Stimulated activated naive CD4-positive, alpha-beta T cell (primary cell): ENCODE measurements around the gene TTC17.
"Not testable (repeated sequence)": the region's sequence is repeated elsewhere in the genome, so short reads cannot be mapped to it uniquely, and the experiment has no call there.

ENCODE experiments used
- DNase-seq, 6 experiments: peaks; one replicate each; lab custom pipeline; 2025; lab: John Stamatoyannopoulos, UW

TTC17 gene, protein sequence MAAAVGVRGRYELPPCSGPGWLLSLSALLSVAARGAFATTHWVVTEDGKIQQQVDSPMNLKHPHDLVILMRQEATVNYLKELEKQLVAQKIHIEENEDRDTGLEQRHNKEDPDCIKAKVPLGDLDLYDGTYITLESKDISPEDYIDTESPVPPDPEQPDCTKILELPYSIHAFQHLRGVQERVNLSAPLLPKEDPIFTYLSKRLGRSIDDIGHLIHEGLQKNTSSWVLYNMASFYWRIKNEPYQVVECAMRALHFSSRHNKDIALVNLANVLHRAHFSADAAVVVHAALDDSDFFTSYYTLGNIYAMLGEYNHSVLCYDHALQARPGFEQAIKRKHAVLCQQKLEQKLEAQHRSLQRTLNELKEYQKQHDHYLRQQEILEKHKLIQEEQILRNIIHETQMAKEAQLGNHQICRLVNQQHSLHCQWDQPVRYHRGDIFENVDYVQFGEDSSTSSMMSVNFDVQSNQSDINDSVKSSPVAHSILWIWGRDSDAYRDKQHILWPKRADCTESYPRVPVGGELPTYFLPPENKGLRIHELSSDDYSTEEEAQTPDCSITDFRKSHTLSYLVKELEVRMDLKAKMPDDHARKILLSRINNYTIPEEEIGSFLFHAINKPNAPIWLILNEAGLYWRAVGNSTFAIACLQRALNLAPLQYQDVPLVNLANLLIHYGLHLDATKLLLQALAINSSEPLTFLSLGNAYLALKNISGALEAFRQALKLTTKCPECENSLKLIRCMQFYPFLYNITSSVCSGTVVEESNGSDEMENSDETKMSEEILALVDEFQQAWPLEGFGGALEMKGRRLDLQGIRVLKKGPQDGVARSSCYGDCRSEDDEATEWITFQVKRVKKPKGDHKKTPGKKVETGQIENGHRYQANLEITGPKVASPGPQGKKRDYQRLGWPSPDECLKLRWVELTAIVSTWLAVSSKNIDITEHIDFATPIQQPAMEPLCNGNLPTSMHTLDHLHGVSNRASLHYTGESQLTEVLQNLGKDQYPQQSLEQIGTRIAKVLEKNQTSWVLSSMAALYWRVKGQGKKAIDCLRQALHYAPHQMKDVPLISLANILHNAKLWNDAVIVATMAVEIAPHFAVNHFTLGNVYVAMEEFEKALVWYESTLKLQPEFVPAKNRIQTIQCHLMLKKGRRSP

GRCh38 chr11:43358801-43359421, at the start of gene TTC17:
Gene TTC17, plus strand, starts transcription at chr11:43358920. Its CDS starts 35 bp downstream, at chr11:43358955.
- peak; percentile 83 to 90 (median 88) for DNase-seq

- DNase-seq = peak; percentile 84 to 94 (median 88)
Measured at GRCh38 chr11:43311791-43312607, 46.7 kb upstream of the TTC17 start, which contains the start of gene API5. Gene API5, plus strand, starts transcription at chr11:43311996. Its CDS starts 132 bp downstream, at chr11:43312128.

GRCh38 chr11:43315966-43316365, 42.8 kb upstream of the TTC17 start:
- no peak for DNase-seq

GRCh38 chr11:43316451-43316850, 42.3 kb upstream of the TTC17 start:
- DNase-seq = no peak

GRCh38 chr11:43327987-43328386, 30.7 kb upstream of the TTC17 start:
- no peak for DNase-seq

- DNase-seq = no peak
Measured at GRCh38 chr11:43328482-43328881, 30.2 kb upstream of the TTC17 start.

DNA sequence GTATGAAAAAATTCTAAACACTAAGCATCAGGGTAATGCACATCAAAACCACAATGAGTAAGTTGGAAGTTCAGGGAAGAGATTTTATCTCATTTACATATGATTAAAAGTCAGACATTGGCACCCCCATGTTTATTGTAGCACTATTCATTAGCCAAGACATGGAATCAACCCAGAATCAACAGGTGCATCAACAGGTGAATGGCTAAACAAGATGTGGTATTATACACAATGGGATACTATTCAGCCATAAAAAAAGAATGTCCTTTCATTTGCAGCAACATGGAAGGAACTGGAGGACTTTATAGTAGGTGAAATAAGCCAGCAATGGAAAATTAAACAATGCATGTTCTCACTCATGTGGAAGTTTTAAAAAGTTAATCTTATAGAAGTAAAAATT, 17.6 kb upstream of the TTC17 start:
- no peak for DNase-seq

- DNase-seq = not testable (repeated sequence)
Measured at GRCh38 chr11:43351426-43351825, 7.3 kb upstream of the TTC17 start.

DNA sequence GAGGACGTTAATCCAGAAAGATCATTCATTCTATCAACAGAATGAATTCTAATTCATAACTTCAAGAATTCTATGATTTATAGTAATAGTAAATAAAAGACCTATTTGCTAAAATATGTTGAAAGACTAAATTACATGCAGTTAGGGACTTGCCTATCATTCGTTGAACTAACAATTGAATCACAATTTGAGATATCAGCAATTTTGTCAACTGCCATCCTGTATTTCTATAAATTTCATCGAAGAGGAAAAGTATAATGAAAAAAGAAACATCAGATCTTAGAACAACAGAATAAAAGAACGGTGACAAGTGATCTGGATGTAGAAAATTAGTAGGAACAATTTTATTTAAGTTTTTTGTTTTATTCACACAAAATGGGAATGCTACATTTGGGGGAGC, 4.4 kb upstream of the TTC17 start:
- no peak for DNase-seq

- no peak for DNase-seq
Measured at GRCh38 chr11:43356336-43356735, 2.4 kb upstream of the TTC17 start.

GRCh38 chr11:43358279-43358800, 380 bp upstream of the TTC17 start:
- DNase-seq = no peak

GRCh38 chr11:43359422-43359818, 700 bp downstream of the TTC17 start:
- DNase-seq = peak in 2 of 6 experiments; percentile 25 to 43

- DNase-seq = no peak
Measured at GRCh38 chr11:43360361-43361032, 1.8 kb downstream of the TTC17 start.

DNA sequence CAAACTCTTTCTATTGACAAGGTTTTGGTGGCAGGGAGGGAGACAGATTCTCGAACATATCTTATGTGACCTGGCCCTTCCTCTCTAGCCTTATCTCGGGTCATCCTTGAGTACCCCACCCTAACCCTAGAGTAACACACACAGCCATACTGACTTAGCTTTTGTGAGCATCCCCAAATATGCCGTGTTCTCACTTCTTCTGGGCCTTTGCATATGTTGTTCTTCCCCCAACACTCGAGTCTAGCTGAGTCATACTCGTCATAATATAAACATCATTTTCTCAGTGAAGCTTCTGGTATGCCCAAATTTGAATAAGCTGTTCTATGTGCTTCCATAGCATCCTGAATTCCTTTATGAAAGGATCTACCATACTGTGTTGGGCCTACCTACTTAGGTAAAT, 8.0 kb downstream of the TTC17 start:
- no peak for DNase-seq

DNA sequence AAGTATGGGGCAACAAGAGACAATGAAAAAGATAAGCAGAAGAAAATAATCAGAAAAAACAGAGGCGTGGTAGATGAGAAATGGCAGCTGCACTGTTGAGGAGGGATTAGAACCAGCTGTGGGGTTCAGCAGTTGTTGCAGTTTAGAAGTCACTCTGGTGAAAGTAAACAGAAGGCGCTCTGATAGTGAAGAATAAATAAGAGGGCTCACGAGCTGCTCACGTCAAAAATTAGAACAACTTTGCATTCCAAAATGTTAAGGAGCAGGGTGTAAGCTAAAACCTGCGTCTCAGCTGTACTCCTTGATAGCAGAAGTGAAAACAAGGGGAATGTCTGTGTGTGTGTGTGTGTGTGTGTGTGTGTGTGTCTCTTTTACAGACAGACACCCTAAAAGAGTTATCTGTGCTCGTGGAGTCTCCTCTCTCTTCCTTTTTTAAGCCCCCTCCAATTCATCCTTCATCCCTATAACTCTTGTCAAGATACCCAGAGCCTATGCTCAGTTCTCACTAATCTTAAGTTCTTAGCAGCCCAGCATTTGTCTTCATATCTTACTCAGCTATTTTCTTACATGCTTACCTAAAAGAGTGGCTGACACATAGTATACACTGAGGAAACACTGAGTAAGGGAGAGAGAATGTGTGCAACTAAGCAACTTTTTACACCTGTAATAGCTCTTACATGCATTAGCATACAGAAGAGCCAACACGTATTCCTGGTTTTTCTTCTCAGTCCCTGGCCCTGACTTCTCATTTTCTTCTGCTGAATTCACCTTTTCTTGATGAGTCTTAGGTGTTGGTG, 8.9 kb downstream of the TTC17 start:
- DNase-seq = no peak

DNA sequence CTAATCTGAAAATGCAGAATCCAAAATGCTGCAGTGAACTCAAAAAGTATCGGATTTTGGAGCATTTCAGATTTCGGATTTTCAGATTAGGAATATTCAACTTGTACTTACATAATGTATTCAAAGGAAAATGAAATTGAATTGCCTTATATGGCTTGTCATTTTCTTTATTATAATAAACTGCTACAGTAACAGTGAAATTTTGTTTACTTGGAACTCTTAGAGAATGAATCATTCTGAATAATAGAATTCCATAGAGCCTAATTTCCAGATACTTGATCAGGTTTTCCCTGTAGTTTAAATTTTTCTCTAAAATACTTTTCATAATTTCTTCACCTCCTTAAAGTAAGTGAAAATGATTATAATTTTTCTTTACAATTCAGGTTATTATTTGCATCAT, 17.3 kb downstream of the TTC17 start:
- DNase-seq = no peak

DNA sequence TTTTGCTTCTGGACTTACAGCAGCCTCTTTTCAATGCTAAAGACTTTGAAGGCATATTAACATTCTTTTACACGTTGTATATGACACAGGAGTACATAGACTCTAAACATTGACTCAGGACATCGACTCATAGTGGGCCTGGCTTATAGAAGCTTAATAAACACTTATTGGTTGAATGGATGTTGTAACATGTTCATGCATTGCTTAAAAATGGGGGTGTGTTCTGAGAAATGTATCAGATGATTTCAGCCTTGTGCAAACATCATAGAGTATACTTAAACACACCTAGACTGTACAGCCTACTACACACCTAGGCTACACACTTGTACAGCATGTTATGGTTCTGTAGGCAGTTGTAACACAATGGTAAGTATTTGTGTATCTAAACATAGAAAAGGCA, 17.9 kb downstream of the TTC17 start:
- DNase-seq = no peak

DNA sequence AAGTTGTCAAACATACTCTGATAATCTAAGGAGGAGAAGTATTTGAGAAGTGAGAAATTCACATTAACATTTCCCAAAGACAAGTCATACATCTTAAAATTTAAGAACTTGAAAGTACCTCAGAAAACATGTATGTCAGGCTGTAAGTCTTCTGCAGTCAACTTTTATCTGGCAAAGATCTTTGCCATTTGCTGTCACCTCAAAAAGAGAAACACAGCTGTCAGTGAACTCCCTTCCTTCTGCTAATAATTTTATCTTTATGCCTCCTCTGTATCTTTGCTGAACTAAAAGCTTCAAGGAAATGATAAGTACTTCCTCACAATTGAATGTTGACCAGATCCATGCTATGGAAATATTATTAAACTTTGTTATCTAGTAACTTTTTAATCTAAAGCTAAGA, 18.7 kb downstream of the TTC17 start:
- DNase-seq = no peak

- DNase-seq = no peak
Measured at GRCh38 chr11:43378897-43379296, 20.2 kb downstream of the TTC17 start.
